Measurements from ENCODE around the gene DDX42.

Gene DDX42

DNA sequence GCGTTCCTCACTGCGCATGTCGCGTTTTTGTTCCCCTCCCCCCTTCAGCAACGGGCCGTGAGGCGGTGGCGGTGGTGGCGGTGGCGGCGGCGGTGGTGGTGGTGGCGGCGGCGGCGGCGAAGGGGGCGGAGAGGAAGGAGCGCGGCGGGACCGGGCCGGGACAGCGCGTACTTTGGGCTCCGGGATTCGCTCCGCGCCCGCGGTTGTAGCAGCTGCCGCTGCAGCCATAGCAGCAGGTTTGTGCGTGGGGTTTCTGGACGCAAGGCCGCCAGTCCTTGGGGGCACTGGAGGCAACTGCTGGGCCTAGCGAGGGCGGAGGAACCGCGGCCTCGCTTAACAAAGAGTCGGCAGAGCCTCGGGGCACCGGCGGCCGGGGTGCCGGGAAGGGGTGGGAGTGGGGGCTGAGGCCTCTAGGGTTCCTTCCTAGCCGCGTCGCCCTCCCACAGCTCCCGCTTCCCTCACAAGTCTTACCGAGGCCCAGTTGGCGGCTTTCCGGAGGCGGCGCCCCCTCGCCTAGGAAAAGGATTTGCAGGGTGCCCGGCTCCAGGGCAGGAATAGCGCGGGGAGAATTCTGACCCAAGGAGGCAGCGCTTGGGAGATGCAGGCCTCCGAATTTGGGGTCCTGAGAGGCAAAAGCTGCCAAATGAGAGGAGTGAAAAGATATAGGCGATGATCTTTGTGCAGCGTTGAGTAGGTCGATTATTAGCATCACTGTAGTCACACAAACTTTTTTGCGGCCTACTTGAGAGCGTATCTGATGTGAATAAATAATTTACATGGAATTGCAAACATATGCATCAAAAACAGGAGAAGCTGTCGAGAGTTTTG, at the start of gene DDX42:
Gene DDX42 (plus strand): TSS at position 30 of the 828 bp plus-strand sequence. CDS start 12,880 bp downstream, outside the sequence.
- TF ChIP-seq CTCF (IDR thresholded peaks at IDR 0.05; ENCODE audit: low read length, missing control alignments), result no peak
- DNase-seq (ENCODE audit: low read depth), result peak; percentile 62
- H3K4me3 ChIP-seq (replicated peaks; ENCODE audit: low read depth, low read length), result peak within 1 kb of the TSS; percentile 81

GRCh38 chr17:63735691-63736090, 38.3 kb upstream of the DDX42 start:
- DNase-seq (ENCODE audit: low read depth), result no peak
- H3K4me3 ChIP-seq (replicated peaks; ENCODE audit: low read depth, low read length), result no peak overlapping the region
- TF ChIP-seq CTCF (IDR thresholded peaks at IDR 0.05; ENCODE audit: low read length, missing control alignments), result no peak

DNA sequence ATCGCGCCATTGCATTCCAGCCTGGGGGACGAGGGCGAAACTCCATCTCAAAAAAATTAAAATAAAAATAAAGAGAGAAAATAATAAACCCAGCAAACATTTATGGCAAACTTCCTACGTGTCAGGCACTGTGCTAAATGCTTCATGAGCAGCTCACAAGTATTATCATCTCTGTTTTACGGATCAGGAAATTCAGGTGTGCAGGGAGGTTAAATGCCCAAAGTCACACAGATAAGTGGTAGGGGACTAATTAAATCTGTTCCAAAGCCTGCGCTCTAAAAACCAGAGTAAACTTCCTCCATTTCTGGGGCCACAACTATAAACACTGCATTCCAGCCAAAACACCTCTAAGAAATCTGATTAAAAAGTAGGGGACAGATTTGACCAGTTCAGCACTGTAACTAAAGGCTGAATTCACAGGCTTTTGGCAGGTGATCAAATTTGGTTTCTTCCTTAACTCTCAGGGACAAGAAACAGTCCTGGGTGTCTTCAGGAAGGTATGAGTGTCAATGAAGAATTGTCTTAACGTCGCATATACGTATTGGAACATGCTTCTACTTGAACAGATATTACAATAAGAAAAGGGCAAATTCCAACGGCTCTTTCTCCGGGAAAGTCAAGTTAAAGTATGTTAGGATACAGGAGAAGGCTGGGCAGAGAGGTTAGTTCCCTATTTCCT, 33.4 kb upstream of the DDX42 start:
- DNase-seq (ENCODE audit: low read depth), result no peak
- H3K4me3 ChIP-seq (replicated peaks; ENCODE audit: low read depth, low read length), result peak overlapping the region; percentile 88
- TF ChIP-seq CTCF (IDR thresholded peaks at IDR 0.05; ENCODE audit: low read length, missing control alignments), result no peak

GRCh38 chr17:63741143-63741407, 32.9 kb upstream of the DDX42 start:
- H3K4me3 ChIP-seq (replicated peaks; ENCODE audit: low read depth, low read length), result peak overlapping the region; percentile 88
- peak; percentile 2 for DNase-seq (ENCODE audit: low read depth)
- no peak for TF ChIP-seq CTCF (IDR thresholded peaks at IDR 0.05; ENCODE audit: low read length, missing control alignments)

- TF ChIP-seq CTCF (IDR thresholded peaks at IDR 0.05; ENCODE audit: low read length, missing control alignments), result no peak
- peak; percentile 96 for DNase-seq (ENCODE audit: low read depth)
- peak within 1 kb of the TSS; percentile 88 for H3K4me3 ChIP-seq (replicated peaks; ENCODE audit: low read depth, low read length)
These were observed 32.4 kb upstream of the DDX42 start, which contains the start of gene STRADA for GRCh38 chr17:63741408-63742173. TSS of gene STRADA (minus strand) at chr17:63741799. CDS start at chr17:63728369, 13,430 bp downstream.

DNA sequence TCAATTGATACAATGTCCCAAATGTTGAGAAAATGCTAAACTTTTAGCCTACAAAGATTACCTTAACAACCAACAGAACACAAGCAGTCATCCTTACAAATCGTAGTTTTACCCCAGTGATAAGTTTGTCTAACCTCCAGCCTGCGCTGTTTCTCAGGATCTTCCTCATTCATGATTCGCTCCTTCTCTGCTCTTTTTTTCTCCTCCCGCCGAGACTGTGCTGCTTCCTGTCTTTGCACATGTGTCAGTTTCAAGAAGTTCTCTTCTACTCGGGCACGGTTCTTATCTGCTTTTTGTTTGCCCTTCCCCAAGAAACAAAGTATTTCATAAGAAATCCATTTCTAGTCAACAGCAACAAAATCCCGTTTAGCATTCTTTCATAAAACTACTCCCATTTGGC, 22.2 kb upstream of the DDX42 start:
- TF ChIP-seq CTCF (IDR thresholded peaks at IDR 0.05; ENCODE audit: low read length, missing control alignments), result no peak
- no peak overlapping the region for H3K4me3 ChIP-seq (replicated peaks; ENCODE audit: low read depth, low read length)
- DNase-seq (ENCODE audit: low read depth), result no peak
